ENCODE data around the gene PIK3R5.

The PIK3R5 gene

DNA sequence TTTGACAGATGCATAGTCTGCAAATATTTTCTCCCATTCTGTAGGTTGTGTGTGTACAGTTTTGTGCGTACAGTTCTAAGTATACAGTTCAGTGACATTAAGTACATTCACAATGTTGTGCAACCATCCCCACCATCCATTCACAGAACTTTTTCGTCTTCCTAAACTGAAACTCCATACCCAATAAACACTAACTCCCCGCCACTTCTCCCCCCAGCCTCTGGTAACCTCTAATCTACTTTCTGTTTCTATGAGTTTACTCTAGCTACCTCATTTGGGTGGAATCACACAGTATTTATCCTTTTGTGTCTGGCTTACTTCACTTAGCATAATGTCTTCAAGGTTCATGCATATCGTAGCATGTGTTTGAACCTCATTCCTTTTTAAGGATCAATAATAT lies 14.3 kb downstream of the PIK3R5 start:
- FAIRE-seq: no peak

DNA sequence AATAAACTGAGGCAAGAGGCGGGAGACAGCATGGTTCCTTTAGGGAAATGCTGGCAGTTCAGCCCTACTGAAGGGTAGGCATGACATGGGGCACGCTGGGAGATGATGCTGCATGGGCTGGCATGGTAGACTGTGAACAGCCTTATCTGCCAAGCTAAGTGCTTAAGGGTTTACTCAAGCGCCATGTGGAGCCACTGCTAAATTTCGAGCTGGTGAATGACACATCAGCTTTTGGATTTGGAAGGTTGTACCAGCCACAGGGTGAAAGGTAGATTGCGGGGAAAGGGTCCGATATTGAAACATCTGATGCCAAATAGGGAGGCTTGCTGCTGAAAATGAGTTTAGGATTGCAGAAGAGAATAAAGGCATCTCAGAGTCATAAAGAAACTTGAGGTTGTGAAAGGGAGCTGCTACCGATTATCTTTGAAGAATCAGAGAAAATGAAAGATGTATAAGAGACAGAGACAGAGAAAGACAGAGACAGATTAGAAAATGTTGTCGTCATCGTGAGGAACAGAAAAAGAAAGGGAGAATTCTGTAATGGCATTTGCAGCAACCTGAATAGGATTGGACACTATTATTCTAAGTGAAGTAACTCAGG lies 16.3 kb downstream of the PIK3R5 start:
- FAIRE-seq: no peak

DNA sequence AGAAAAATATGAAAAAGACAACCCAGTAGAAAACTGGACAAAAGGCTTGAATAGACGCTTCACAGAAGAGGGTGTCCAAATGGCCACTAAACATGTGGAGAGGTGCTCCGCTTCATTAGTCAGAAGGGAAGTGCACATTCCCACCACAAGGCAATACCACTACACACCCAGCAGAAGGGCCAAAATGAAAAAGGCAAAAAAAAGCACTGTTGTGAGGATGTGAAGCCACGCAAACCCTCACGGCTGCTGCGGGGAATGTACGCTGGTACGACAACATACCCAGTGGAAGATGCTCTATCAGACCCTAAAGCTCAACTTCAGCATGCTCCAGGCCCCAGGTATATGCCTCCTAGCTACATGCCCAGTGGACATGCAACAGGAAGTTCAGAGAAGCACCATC lies 17.0 kb downstream of the PIK3R5 start:
- FAIRE-seq: no peak

DNA sequence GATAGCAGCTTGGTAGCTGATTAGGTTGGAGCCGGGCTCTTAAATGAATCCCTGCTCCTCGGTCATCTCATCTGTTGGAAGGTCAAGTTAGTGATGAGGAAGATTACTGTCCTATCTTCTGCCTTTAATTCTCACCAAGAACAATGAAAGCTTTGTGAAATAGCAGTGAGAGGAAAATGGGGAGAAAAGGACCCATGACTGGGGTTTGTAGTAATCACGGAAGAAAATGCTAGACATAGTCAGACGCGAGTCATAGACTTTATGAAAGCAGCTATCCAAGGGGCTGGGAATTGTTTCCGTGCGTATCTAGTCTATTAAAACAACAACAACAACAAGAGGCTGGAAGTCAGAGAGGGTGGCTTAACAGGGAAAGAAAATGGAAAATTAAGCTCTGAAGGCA lies 18.3 kb downstream of the PIK3R5 start:
- FAIRE-seq: no peak

DNA sequence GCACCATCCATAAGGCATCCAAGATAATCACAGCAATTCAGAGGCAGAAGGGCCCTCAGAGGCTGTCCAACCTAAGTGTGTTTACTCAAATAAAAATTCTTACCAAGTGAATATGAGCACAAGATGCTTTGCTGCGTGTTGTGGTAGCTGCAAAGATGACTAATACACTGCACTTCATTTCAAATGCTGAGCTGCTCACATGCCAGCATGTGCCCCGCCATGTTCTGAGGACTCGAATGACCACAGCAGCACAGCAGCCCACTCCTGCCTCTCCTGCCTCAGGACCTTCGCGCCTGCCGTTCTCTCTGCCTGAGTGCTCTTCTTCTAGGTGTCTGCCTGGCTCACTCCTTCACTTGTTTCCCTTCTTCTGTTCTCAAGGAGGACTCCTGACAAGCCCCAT lies 19.0 kb downstream of the PIK3R5 start:
- no peak for FAIRE-seq

DNA sequence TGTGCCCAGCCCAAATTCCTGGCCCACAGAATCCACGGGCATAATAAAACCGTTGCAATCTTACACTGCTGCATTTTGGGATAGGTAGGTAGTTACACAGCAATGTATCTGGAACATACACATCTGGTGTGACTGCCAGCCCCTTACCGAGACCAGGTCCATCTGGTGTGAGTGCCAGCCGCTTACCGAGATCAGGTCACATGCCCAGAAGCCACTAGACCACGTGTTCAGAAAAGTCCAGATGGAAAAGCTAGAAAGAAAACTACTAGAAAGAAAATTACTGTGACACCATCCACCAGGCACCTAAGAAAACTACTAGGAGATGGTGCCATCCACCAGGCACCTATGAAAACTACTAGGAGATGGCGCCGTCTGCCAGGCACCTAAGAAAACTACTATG lies 19.4 kb downstream of the PIK3R5 start:
- no peak for FAIRE-seq

DNA sequence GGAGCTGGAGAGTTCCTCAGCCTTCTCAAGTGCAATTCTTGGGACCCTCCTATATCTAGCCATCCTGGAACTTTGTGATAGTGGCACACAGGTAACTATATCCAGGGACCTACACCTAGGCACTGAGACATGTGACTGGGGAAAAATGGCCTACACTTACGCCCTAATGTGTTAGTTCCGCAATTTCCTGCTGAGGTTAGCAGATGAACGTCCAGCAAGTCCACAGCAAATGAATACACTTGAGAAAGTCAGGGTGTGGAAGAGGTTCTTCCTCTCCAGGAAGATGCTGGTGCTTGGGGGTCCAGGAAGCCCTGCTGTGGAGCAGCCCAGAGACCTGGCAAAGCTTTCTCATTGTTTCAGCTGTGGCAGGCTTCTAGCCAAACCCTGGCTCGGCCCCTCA lies 20.8 kb downstream of the PIK3R5 start:
- no peak for FAIRE-seq

DNA sequence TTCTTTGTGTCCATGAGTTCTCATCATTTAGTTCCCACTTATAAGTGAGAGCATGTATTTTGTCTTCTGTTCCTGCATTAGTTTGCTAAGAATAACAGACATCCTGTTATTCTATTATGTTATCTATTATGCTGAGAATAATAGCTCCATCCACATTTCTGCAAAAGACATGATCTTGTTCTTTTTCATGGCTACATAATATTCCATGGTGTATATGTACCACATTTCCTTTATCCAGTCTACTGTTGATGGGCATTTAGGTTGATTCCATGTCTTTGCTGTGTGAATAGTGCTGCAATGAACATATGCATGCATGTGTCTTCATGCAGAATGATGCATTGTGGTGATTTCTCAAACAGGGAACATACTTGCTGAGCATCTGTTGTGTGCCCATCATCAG lies 21.4 kb downstream of the PIK3R5 start:
- no peak for FAIRE-seq

DNA sequence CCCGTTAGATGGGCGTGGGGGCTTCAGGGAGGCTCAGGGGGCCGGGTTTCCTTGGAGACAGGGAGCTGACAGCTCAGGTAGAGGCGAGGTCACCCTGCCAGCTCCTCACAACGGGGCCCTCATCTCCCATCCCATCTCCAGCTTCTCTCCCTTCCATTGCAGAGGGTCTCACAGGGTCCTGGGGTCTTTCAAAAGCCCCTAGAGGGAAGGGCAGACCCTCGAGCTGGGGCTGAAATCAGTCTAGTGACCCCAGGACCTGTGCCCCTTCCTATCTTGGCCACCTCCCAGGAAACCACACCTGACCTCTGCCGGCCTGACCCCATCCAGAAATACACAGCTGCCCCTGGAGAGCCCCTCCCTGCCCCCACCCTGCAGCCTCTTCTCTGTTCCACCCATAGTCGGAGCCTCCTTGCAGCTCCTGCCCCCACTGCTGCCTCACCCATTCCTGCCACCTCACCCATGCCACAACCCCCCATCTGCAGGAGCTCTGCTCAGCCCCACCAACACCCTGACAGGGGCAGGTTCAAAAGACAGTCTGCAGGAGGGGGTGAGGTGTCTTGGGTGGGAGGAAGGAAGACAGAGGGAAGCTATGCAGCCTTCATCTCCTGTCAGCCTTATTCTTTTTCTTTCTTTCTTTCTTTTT lies 23.4 kb downstream of the PIK3R5 start:
- no peak for FAIRE-seq

DNA sequence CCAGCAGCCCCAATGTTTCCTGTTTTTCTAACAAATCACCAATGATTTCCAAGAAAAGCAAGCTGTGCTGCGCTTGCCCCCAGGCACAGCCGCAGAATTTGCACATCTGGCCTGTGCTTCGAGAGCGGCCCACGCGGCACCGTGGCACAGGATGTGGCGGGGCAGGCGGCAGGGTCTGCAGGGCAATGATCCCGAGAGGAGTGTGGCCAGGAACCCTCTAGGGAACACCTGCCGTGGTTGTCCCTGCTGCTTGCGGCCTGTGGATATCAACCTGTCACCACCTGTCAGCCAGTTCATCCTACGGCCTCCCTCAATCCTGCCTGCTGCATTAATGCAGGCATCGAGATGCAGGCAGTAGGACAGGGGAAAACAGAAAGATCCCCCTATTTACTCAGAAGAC lies 24.0 kb downstream of the PIK3R5 start:
- no peak for FAIRE-seq

DNA sequence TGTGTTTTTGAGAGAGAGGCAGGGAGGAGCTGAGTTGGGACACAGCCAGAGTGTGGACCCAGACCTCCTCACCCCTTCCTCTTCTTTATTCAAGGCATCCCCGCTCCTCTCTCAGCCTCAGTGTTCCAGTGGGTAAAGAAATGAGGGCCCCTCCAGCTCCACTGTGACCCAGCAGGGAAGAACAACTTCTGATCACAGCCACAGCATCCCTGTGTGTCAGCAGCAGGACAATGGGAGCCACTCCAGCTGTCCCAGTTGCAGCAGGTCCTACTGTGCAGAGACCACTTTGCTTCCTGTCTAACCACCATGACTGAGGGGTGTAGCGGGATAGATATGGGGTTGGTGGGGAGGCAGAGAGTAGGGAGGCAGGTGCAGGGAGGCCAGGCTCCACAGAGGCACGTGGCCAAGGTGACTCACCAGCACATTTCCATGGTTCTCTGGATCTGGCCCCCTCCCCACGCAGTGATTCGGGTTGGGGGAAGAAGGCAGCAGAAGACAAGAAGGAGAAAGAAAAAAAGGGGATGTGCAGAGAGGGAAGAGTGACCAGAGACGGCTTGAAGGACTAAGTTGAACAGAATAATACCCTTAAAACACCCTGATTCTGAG lies 24.5 kb downstream of the PIK3R5 start:
- no peak for FAIRE-seq

DNA sequence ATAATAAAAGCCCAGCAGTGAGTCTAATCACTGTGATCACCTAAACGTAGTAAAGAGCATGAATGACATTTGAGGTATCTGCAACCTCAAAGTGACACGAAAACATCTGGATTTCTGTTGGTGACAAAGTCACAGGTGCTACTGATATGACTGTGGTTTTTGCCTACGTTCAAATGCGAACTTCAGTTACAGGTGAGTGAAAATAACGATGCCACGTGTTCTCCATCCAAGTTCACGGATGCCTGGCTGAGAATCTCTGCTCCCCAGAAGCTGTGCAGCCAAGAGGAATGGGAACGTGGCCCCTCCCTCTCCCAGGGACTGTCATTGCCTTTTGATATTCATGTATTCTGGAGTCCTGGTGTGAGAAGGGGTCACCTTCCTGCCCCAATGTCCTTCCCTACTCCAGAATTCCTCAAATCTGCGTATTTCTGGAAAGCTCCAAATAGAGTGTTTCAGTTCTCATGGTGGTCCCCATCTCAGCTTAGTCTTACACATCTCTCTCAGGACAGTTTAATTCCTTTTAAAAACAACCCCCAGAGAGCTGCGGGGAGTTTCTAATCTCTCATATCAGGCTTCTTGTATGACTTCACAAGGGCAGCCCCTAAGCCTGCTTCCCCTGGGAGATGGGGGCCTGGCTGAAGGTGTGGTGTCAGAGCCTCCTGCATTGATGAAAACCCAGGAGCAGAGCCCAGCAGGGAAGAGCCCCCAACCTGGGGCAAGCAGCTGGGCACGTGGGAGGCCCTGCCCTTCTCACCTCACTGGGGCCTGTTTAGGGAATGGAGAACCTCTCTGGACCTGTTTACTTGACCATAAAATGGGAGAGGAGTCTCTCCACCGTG lies 25.8 kb downstream of the PIK3R5 start:
- FAIRE-seq: no peak

DNA sequence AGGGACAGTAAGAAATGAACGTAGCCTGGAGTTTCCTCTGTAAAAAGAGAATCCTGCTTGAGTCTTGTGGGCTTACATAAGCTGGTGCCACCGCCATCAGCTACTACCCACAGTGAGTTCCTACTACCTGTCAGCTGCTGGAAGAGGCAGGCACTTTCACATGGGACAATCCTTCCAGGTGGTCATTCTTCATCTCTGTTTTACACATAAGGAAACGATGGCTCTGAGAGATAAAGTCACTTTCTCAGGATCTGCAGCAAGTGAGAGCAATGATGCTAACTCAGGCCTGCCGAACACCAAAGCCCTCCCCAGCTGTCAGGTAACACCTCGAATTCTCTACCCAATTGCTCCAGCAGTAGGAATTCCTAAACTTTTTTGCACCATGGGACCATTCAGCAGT lies 26.6 kb downstream of the PIK3R5 start:
- no peak for FAIRE-seq

DNA sequence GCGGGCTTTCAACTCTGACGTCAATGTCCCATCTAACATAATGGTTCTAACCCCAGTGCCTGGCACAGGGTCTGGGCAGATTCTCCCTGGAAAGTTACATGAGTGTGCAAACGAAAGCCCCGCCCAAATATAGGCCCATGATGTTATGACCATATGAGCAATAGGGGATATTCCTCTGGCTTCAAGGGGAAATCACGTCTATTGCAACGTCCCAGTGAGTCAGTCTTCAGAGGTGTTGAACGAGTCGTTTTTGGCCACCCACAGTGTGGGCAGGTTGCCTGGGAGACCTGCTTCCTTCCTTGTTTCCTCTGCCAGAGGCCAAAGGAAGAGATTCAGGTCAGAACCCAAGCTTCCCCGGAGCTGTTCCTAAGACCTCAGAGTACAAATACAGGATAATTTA lies 30.3 kb downstream of the PIK3R5 start:
- FAIRE-seq: no peak

DNA sequence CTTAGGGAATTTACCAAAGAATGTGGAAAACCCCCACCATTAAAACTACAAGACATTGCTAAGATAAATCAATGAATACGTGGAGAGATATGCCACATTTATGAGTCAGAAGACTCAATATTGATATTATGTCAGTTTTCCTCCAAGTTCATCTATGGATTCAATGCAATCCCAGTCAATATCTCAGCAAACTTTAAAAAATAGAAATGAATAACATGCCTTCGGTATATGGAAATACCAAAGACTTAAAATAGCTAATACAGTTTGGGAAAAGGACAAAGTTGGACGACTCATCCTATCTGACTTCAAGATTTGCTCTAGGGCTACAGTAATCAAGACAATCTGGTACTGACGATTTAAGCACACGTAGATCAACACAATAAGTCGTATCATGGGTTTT lies 31.2 kb downstream of the PIK3R5 start:
- FAIRE-seq: no peak

DNA sequence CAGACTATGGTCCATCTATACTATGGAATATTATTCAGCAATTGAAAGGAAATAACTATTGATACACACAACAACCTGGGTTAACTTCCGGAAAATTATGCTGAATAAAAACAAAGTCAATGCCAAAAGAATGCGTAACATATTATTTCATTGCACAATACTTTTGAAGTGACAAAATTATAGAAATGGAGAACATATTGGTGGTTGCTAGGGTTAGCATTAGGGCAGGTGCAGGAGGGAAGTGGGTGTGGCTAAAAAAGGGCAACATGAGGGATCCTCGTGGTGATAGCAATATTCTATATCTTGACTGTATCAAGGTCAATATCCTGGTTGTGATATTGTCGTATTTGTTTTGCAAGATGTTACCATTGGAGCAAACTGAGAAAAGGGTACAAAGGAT lies 34.9 kb downstream of the PIK3R5 start:
- no peak for FAIRE-seq

DNA sequence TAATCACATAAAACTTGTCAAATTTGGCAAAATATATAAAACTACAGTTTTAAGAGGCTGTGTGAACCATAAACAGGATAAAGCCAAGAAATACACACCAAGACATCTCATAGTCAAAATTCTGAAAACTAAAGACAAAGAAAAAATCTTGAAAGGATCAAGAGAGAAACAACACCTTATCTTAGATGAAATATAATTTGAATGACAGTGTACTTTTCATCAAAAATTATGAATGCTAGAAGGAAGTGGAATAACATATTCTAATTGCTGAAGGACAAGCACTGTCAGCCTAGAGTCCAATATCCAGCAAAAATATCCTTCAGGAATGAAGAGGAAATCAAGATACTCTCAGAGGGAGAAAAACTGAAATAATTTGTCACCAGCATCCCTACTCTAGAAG lies 37.2 kb downstream of the PIK3R5 start:
- FAIRE-seq: no peak

DNA sequence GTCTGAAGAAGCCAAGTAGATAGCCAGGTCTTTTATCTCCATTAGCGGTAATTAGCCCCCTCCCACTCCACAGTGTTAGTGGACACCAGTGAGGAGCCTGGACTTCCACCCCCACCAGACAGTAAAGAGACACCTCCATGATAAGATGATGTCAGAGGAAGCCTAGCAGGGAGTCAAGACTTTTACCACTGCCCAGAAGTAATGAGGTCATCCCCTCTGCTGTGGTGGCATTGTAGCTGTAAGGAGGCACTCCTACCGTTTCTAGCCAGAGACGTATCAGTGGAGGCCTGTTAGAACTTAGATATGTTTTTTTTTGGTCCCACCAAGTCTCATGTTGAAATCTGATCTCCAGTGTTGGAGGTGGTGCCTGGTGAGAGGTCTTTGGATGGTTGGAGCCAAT lies 38.1 kb downstream of the PIK3R5 start:
- no peak for FAIRE-seq

DNA sequence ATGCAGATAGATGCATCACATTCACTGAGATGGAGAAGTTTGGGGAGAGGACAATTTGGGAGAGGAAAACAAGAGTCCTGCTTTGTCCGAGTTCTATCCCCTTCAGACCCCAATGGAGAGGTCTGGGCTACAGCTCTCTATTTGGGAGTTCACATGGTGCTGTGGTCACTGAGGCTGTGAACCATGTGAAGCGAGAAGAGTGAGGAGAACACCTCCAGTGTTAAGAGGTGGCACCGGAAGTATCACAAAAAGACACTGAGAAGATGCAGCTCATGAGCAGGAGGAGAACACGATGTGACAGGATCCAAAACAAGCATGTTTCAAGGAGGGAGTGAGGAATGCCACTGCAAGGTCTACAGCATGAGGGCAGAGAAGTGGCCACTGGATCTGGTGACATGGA lies 39.7 kb downstream of the PIK3R5 start:
- FAIRE-seq: no peak

DNA sequence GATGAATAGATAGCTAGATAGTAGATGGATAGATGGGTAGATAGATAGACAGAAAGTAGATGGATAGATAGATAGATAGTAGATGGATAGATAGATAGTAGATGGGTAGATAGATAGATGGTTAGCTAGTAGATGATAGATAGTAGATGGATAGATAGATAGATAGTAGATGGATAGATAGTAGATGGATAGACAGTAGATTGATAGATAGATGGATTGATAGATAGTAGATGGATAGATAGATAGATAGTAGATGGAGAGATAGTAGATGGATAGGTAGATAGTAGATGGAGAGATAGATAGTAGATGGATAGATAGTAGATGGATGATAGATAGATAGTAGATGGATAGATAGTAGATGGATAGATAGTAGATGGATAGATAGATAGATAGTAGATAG lies 40.4 kb downstream of the PIK3R5 start:
- FAIRE-seq: peak; percentile 38

DNA sequence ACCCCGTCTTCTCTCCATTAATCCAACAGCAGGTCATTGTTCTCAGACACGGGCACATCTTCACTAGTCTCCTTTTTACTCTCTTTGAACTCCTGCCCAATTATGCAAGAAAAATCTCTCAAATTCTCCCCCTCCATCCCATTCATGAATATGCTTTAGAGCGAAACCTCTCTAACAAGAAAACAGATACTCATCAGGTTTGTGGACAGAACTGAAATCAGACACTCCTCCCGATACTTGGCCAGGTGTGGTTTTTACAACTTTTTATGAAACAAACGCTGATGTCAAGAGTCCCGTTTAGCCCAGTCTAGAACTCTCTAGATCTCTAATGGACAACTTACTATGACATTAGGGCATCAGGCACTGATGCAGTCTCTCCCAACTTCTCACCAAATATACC lies 40.9 kb downstream of the PIK3R5 start:
- no peak for FAIRE-seq

DNA sequence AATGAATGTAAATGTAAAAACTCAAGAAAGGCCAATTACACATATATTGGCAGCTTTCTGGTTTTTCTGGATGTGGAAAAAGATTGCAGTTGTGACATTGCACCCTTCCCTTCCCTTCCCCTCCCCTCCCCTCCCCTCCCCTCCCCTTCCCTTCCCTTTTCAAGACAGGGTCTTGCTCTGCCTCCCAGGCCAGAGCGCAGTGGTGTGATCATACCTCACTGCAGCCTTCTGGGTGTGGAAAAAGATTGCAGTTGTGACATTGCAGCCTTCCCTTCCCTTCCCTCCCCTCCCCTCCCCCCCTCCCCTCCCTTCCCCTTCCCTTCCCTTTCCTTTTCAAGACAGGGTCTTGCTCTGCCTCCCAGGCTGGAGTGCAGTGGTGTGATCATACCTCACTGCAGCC lies 41.7 kb downstream of the PIK3R5 start:
- FAIRE-seq: no peak

DNA sequence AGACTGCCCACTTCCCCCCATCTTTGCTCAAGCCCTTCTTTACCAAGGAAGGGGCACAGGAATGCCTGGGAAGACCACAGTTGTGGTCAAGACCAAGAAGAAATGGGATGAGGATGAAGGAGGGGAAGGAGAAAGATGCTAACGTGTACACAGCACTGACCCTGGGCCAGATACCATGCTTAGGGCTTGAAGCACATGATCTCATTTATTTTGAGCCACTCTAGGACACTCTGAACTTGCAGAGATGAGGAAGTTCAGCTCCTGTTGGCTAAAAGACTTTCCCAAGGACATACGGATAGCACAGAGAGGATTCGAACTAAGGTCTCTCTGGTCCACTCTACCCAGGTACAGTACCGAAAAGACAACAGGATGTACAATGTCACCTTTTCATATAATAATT lies 42.6 kb downstream of the PIK3R5 start:
- FAIRE-seq: no peak

DNA sequence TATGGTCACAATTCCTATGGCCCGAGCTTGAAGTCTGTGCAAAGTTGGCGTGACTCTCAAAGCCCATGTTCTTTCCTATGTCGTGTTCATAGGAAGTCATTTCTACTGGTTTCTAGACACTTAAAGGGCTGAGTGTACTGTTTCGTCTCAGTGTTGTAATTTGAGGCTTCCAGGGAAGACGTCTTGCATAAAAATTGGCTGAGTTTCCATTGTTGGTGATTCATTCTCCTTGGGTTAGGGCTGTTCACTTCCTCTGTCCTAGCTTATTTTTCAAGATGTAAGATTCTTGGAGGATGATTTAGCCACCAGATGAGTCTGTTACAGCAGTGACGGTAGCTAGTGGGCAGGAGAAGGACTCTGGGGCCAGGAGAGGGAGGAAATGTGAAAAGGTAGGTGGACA lies 43.1 kb downstream of the PIK3R5 start:
- FAIRE-seq: no peak
